ENCODE results near the gene HES4.

DNA sequence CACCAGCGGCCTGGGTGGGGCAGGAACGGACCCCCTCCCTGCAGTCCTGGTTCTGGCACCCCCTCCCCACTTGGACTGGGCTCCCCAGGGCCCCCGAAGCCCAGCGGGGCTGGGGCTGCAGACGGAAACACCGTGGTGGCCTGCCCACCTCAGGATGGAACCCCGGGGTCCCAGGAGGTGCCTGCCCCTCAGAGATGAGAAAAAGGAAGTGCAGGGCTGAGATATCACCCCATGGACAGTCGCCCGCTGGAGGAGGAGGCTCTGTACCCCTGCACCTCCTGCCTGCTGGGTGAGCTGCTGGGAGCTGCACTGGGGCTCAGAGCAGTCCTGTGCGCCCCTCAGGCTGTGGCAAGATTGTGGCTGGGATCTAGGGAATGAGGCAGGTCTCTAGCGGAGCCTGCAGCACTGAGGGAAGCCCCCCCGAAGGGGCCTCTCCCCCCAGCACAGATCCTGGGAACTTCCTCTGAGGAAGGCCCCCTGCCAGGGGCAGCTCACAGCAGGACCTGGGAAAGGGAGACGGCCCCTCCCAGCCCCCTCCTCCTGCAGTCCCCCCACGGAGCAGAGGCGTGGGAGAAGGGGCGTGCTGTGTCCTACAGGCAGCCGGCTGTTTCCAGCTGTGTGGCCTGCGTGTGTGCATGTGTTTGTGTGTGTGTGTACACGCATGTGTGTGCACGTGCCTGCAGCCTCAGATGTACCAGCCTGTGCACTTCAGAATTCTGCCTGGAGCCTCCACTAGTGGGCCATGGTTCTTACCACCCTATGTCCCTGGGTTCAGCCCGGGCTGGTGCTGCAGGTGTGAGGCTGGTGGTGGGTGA is 26.9 kb upstream of the HES4 start:
- TF ChIP-seq, protein P1, sequence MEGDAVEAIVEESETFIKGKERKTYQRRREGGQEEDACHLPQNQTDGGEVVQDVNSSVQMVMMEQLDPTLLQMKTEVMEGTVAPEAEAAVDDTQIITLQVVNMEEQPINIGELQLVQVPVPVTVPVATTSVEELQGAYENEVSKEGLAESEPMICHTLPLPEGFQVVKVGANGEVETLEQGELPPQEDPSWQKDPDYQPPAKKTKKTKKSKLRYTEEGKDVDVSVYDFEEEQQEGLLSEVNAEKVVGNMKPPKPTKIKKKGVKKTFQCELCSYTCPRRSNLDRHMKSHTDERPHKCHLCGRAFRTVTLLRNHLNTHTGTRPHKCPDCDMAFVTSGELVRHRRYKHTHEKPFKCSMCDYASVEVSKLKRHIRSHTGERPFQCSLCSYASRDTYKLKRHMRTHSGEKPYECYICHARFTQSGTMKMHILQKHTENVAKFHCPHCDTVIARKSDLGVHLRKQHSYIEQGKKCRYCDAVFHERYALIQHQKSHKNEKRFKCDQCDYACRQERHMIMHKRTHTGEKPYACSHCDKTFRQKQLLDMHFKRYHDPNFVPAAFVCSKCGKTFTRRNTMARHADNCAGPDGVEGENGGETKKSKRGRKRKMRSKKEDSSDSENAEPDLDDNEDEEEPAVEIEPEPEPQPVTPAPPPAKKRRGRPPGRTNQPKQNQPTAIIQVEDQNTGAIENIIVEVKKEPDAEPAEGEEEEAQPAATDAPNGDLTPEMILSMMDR (IDR thresholded peaks at IDR 0.05): no peak
- TF ChIP-seq POLR2A (IDR thresholded peaks at IDR 0.05): no peak
- TF ChIP-seq EP300 (IDR thresholded peaks at IDR 0.05): no peak

Data from stomach (tissue), 4 donors.